ENCODE results near the gene NUDT3. TPM values are rescaled to one million over a fixed set of nuclear protein-coding genes. Genes with fewer than 3 reads are reported as not detected.
A peak's percentile ranks its signal among the peaks of the same experiment; 100 is the strongest.

NUDT3 gene
- total RNA-seq, 6 experiments from 2014 or later: 14.5 to 22.7 (median 16.7) TPM

- 58% methylated on average over 6 of the region's 6 CpGs for WGBS (ENCODE audit: insufficient coverage, low coverage, low lambda C conversion rate, missing lambda C conversion rate)
- peak in 2 of 4 donors; percentile 41 to 49 for ATAC-seq
- no peaks in the 10 kb centered on the region for H3K4me1 ChIP-seq
Measured at GRCh38 chr6:34315780-34316179, 76.7 kb downstream of the NUDT3 start.

GRCh38 chr6:34315256-34315655 is 77.2 kb downstream of the NUDT3 start:
- DNase-seq: no peak
- 93% methylated on average over 1 of the region's 1 CpG for WGBS (ENCODE audit: insufficient coverage, low coverage, low lambda C conversion rate, missing lambda C conversion rate)
- no peaks in the 10 kb centered on the region for H3K27me3 ChIP-seq
- intact Hi-C loops (cut with DNase I): no loop called here
- H3K4me3 ChIP-seq: no peak overlapping the region
- H3K9me3 ChIP-seq: no peaks in the 10 kb centered on the region
- ATAC-seq: no peak
- TF ChIP-seq POLR2A (IDR thresholded peaks at IDR 0.05): no peak
- no peak for TF ChIP-seq CTCF (IDR thresholded peaks at IDR 0.05)
- no peaks in the 10 kb centered on the region for H3K36me3 ChIP-seq
- no peak overlapping the region for H3K27ac ChIP-seq
- H3K4me1 ChIP-seq: no peaks in the 10 kb centered on the region

More at GRCh38 chr6:34315780-34316179, 76.7 kb downstream of the NUDT3 start:
- no peak overlapping the region for H3K4me3 ChIP-seq
- H3K27me3 ChIP-seq: no peaks in the 10 kb centered on the region
- no peak for TF ChIP-seq POLR2A (IDR thresholded peaks at IDR 0.05)
- TF ChIP-seq CTCF (IDR thresholded peaks at IDR 0.05): no peak
- intact Hi-C loops (cut with DNase I): no loop called here
- H3K9me3 ChIP-seq: no peaks in the 10 kb centered on the region
- no peaks in the 10 kb centered on the region for H3K36me3 ChIP-seq
- no peak overlapping the region for H3K27ac ChIP-seq
- DNase-seq: no peak

GRCh38 chr6:34312259-34312658 is 80.2 kb downstream of the NUDT3 start:
- intact Hi-C loops (cut with DNase I): no loop called here
- H3K9me3 ChIP-seq: no peaks in the 10 kb centered on the region
- peaks cover 0 to 19% (median 7%) of the 10 kb centered on the region in 4 donors for H3K4me1 ChIP-seq
- H3K27ac ChIP-seq: no peak overlapping the region
- no peaks in the 10 kb centered on the region for H3K36me3 ChIP-seq
- ATAC-seq (no peak), DNase-seq (no peak)
- H3K4me3 ChIP-seq: no peak overlapping the region
- 94% methylated on average over 3 of the region's 4 CpGs for WGBS (ENCODE audit: insufficient coverage, low coverage, low lambda C conversion rate, missing lambda C conversion rate)
- no peaks in the 10 kb centered on the region for H3K27me3 ChIP-seq
- TF ChIP-seq CTCF (IDR thresholded peaks at IDR 0.05): no peak
- TF ChIP-seq POLR2A (IDR thresholded peaks at IDR 0.05): no peak

- H3K4me3 ChIP-seq: no peak overlapping the region
- H3K9me3 ChIP-seq: no peaks in the 10 kb centered on the region
- H3K36me3 ChIP-seq: no peaks in the 10 kb centered on the region
- H3K27ac ChIP-seq: no peak overlapping the region
- no peaks in the 10 kb centered on the region for H3K27me3 ChIP-seq
- no peak for DNase-seq
- TF ChIP-seq CTCF (IDR thresholded peaks at IDR 0.05) (no peak), POLR2A (IDR thresholded peaks at IDR 0.05) (no peak)
- 79% methylated on average over 6 of the region's 6 CpGs for WGBS (ENCODE audit: insufficient coverage, low coverage, low lambda C conversion rate, missing lambda C conversion rate)
- no peak for ATAC-seq
- H3K4me1 ChIP-seq: peaks cover 0 to 31% (median 14%) of the 10 kb centered on the region in 4 donors
- intact Hi-C loops (cut with DNase I): no loop called here
Measured at GRCh38 chr6:34310817-34311216, 81.7 kb downstream of the NUDT3 start.

- Histone ChIP-seq H3K27ac (peak overlapping the region in 1 of 3 donors; percentile 34), H3K9me3 (no peaks in the 10 kb centered on the region), H3K4me3 (no peak overlapping the region), H3K27me3 (no peaks in the 10 kb centered on the region), H3K36me3 (no peaks in the 10 kb centered on the region), H3K4me1 (peaks cover 0 to 41% (median 17%) of the 10 kb centered on the region in 4 donors)
- TF ChIP-seq POLR2A (IDR thresholded peaks at IDR 0.05) (no peak), CTCF (IDR thresholded peaks at IDR 0.05) (no peak)
- DNase-seq (no peak), ATAC-seq (peak in 1 of 4 donors; percentile 8)
- intact Hi-C loops (cut with DNase I): no loop called here
- 76% methylated on average over 2 of the region's 2 CpGs for WGBS (ENCODE audit: insufficient coverage, low coverage, low lambda C conversion rate, missing lambda C conversion rate)
Measured at GRCh38 chr6:34308483-34308882, 84.0 kb downstream of the NUDT3 start.
